ENCODE measurements around the gene TACC2. TPM values are rescaled to one million over a fixed set of nuclear protein-coding genes. Genes with fewer than 3 reads are reported as not detected.

The TACC2 gene
- total RNA-seq, 2 experiments from 2014 or later = not detected

- DNase-seq (no peak), ATAC-seq (no peak)
- Mint-ChIP-seq H3K27me3 (peaks cover 9% of the 10 kb centered on the region), H3K4me1 (ENCODE audit: low read depth) (no peaks in the 10 kb centered on the region), H3K4me3 (no peak overlapping the region), H3K36me3 (ENCODE audit: low read depth) (no peaks in the 10 kb centered on the region), H3K27ac (no peak overlapping the region), H3K9me3 (no peaks in the 10 kb centered on the region)
- intact Hi-C loops (cut with micrococcal nuclease) = no loop called here
- CTCF ChIA-PET = interaction anchor here (1.7 to 2.5 kb wide), 2 partner anchors 13 to 154 kb away, joined by 9 to 10 read pairs; no protein-coding TSS in a partner anchor
- POLR2A ChIA-PET = no interaction called here
- no peak for TF ChIP-seq CTCF (IDR thresholded peaks at IDR 0.05)
These were observed 292.2 kb downstream of the TACC2 start for GRCh38 chr10:122281018-122281626.

- Mint-ChIP-seq H3K4me1 (ENCODE audit: low read depth) (no peaks in the 10 kb centered on the region), H3K27me3 (peaks cover 9% of the 10 kb centered on the region), H3K4me3 (no peak overlapping the region), H3K9me3 (no peaks in the 10 kb centered on the region), H3K36me3 (ENCODE audit: low read depth) (no peaks in the 10 kb centered on the region), H3K27ac (no peak overlapping the region)
- POLR2A ChIA-PET = no interaction called here
- no peak for TF ChIP-seq CTCF (IDR thresholded peaks at IDR 0.05)
- CTCF ChIA-PET = interaction anchor here (2.5 kb wide), 1 partner anchor 14 kb away, joined by 10 read pairs; no protein-coding TSS in a partner anchor
- no peak for ATAC-seq
- DNase-seq = no peak
- intact Hi-C loops (cut with micrococcal nuclease) = no loop called here
These were observed 292.8 kb downstream of the TACC2 start for GRCh38 chr10:122281751-122282150.

- H3K4me3 Mint-ChIP-seq = no peak overlapping the region
- no peaks in the 10 kb centered on the region for H3K4me1 Mint-ChIP-seq (ENCODE audit: low read depth)
- no peak for TF ChIP-seq CTCF (IDR thresholded peaks at IDR 0.05)
- POLR2A ChIA-PET = no interaction called here
- H3K27ac Mint-ChIP-seq = no peak overlapping the region
- ATAC-seq (no peak), DNase-seq (no peak)
- peaks cover 10% of the 10 kb centered on the region for H3K27me3 Mint-ChIP-seq
- no peaks in the 10 kb centered on the region for H3K9me3 Mint-ChIP-seq
- intact Hi-C loops (cut with micrococcal nuclease) = no loop called here
- no peaks in the 10 kb centered on the region for H3K36me3 Mint-ChIP-seq (ENCODE audit: low read depth)
- CTCF ChIA-PET = interaction anchor here (0.9 to 2.5 kb wide), 3 partner anchors 11 to 61 kb away, joined by 3 to 10 read pairs (median 4); partner anchors contain the start of gene BTBD16
These were observed 293.3 kb downstream of the TACC2 start for GRCh38 chr10:122282253-122282671.

- Mint-ChIP-seq H3K27me3 (peaks cover 10% of the 10 kb centered on the region), H3K4me1 (ENCODE audit: low read depth) (no peaks in the 10 kb centered on the region), H3K27ac (no peak overlapping the region), H3K9me3 (no peaks in the 10 kb centered on the region), H3K4me3 (no peak overlapping the region), H3K36me3 (ENCODE audit: low read depth) (no peaks in the 10 kb centered on the region)
- ChIA-PET CTCF (interaction anchor here (0.9 to 2.5 kb wide), 3 partner anchors 11 to 60 kb away, joined by 3 to 10 read pairs (median 4); partner anchors contain the start of gene BTBD16), POLR2A (no interaction called here)
- no peak for DNase-seq
- no peak for TF ChIP-seq CTCF (IDR thresholded peaks at IDR 0.05)
- intact Hi-C loops (cut with micrococcal nuclease) = no loop called here
- ATAC-seq = no peak
These were observed 293.9 kb downstream of the TACC2 start for GRCh38 chr10:122282909-122283308.

All from activated CD8-positive, alpha-beta T cell treated with anti-CD3 and anti-CD28 coated beads for 36 hours (primary cell).